Omental fat pad (tissue), 4 donors: ENCODE results near the gene RAP1GDS1. TPM values are rescaled to one million over a fixed set of nuclear protein-coding genes. Genes with fewer than 3 reads are reported as not detected.
"Not testable (repeated sequence)": the region's sequence is repeated elsewhere in the genome, so short reads cannot be mapped to it uniquely, and the experiment has no call there.

Source experiments
- ATAC-seq: fragments of 150-250 bp; one replicate; pipeline ENCODE4 v1.9.1; 2016; ENCODE audit warnings: mild to moderate bottlenecking, moderate library complexity; ENCODE audit not compliant: low FRiP score
- DNase-seq: peaks from one replicate; pipeline ENCODE4 v3.0.0-alpha.2; 2019; ENCODE audit warnings: low spot score
- CTCF ChIP-seq, 3 donors: fragments of 450-650 bp; IDR thresholded peaks; one replicate each; pipeline ENCODE4 v1.5.1; 2016 to 2017; ENCODE audit warnings: antibody characterized with exemption in 3 of 3, mild to moderate bottlenecking in 3 of 3, moderate library complexity in 2 of 3
- total RNA-seq, 4 donors: library from RNA; depleted of rRNA; stranded (reverse); fragments of >200 nt; gene quantifications; one replicate each; pipeline ENCODE4 v1.1.0, GENCODE V29; 2016

The RAP1GDS1 gene
- total RNA-seq, 4 donors from 2014 or later: 21.3 to 45.1 (median 34.3) TPM

- TF ChIP-seq CTCF (IDR thresholded peaks at IDR 0.05): no peak
- ATAC-seq (no peak), DNase-seq (no peak)
These were observed 132.9 kb downstream of the RAP1GDS1 start for GRCh38 chr4:98394134-98394533.

- DNase-seq (no peak), ATAC-seq (no peak)
- no peak for TF ChIP-seq CTCF (IDR thresholded peaks at IDR 0.05)
These were observed 138.7 kb downstream of the RAP1GDS1 start for GRCh38 chr4:98399915-98400314.

GRCh38 chr4:98406819-98407218 lies 145.6 kb downstream of the RAP1GDS1 start:
- DNase-seq: no peak
- ATAC-seq: no peak
- TF ChIP-seq CTCF (IDR thresholded peaks at IDR 0.05): no peak

GRCh38 chr4:98411731-98412130 lies 150.5 kb downstream of the RAP1GDS1 start:
- no peak for TF ChIP-seq CTCF (IDR thresholded peaks at IDR 0.05)
- no peak for ATAC-seq
- DNase-seq: no peak

- no peak for TF ChIP-seq CTCF (IDR thresholded peaks at IDR 0.05)
- no peak for ATAC-seq
- DNase-seq: no peak
These were observed 155.7 kb downstream of the RAP1GDS1 start for GRCh38 chr4:98416844-98417243.

- ATAC-seq, DNase-seq: not testable (repeated sequence)
These were observed 159.0 kb downstream of the RAP1GDS1 start for GRCh38 chr4:98420151-98420550.

GRCh38 chr4:98421111-98421510 lies 159.9 kb downstream of the RAP1GDS1 start:
- DNase-seq (no peak), ATAC-seq (no peak)
- TF ChIP-seq CTCF (IDR thresholded peaks at IDR 0.05): no peak

- TF ChIP-seq CTCF (IDR thresholded peaks at IDR 0.05): no peak
- ATAC-seq (no peak), DNase-seq (no peak)
These were observed 161.8 kb downstream of the RAP1GDS1 start for GRCh38 chr4:98423009-98423408.
